Activated CD4-positive, CD25-positive, alpha-beta regulatory T cell treated with anti-CD3 and anti-CD28 coated beads, Interleukin-2, amount 50 U/mL, for 16 hours (primary cell): ENCODE results near the gene WIPF2.

Experiments
- DNase-seq: peaks from one replicate; pipeline ENCODE4 v3.0.0-alpha.2; 2020; ENCODE audit warnings: low read depth, low spot score

WIPF2 gene

DNA sequence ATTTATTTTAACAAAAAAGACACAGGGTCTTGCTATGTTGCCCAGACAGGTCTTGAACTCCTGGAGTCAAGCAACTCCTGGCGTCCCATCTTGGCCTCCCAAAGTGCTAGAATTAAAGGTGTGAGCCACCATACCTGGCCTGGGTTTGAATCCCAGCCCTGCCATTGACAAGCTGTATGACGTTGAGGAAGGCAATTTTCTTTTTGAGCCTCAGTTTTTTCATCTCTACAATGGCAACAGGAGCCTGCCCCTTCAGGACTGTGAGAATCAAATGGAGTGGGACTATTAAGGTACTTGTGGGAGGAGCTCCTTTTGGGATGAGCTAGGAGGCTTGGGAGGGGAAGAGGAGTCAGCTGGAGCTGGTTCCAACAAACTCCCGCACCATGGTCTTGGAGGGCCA is 96.1 kb downstream of the WIPF2 start:
- DNase-seq, result no peak

DNA sequence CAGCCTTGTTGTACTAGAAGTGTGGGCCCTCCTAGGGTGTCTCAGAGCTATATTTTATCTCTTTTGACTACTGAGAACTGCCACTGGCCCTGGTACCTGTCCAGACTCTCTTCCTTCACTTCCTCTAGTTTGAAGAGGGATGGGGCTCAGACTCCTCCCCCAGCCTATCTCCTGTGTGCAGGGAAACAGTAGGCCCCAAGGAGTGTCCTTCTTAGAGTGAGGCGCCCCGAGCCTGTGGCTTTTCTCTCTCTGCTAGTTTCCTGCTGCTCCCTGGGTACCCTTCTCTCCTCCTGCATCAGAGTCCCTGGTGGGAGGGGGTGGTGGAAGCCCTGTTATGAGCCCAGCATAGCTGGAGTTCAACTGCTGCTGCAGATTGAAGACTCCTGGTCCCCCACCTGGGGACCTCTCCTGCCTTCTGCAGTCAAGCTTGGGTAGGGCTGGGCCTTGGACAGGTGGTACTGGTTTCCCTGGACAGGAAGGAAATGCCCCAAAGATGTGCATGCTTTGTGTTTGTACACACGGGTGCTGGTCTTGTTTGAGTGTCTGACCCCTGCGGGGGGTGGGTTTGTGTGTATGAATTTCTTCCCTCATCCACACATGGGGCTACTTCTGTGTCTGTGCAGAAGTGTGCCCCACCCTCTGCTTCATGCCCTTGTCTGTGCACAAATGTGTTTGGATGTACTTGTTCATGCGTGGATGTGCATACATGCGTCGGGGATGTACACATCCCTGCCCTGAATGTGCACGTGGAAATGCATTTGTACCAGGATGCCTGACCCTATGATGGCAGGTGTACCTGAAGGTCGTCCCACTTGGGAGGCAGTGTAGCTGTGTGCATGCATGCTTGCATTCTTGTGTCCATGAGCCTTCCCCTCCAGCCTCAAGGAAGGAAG is 96.8 kb downstream of the WIPF2 start:
- no peak for DNase-seq

DNA sequence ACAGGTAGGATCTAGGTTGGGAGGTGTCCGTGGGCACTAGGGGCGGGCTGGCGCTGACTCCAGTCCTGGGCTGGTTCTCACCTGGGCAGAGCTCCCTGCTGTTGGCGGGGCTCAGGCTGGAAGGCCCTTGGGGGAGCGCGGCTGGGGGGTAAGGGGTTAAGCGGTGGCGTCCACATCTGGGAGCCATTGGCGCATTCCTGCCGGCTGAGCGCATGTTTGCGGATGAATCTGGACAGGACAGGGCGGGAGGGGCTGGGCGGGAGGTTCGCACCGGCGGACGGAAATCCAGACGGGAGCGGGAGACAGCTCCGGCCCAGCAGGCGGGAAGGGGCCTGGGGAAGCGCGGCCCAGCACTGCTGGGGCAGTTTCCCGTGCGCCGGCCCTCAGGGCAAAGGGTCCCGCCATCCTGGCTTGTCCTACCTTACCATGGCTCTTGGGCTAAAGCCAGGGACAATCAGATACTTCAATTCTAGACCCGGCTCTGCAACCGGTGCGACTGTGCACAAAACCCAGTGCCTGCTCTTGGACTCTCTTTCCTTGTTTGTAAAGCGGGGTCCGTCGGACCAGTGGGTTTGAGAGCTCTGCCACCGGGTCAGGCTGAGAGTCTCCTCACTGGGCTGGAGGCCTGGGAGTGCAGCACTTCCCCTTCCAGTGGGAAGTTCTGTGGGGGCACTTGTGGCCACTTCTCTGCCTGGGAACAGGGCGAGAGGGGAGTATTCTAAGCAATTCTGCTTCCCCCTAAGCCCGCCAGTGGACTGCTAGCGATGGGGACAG is 97.7 kb downstream of the WIPF2 start:
- DNase-seq, result no peak

DNA sequence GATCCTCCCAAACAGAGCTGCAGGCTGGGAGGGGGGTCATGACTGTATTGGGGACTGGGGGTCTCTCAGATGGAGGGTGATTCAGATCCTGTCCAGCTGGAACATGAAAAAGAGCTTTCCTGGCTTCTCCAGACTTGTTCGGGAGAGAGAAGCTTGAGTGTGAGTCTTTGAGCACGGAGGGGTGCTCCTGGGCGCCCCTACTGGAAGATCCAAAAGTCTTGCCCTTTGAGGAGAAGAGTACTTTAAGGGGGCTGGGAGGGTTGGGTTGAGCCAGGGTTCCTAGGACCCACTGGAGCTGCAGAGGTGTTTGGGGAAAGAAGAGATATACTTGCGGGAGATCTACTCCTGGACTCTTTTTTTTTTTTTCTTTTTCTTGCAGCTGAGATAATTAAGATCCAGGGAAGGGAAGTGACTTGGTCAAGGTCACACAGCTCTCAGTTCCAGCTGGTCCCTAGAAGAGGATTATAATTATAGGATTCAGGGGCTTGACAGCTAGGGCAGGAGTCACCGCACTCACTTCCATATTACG is 98.3 kb downstream of the WIPF2 start:
- DNase-seq, result no peak

DNA sequence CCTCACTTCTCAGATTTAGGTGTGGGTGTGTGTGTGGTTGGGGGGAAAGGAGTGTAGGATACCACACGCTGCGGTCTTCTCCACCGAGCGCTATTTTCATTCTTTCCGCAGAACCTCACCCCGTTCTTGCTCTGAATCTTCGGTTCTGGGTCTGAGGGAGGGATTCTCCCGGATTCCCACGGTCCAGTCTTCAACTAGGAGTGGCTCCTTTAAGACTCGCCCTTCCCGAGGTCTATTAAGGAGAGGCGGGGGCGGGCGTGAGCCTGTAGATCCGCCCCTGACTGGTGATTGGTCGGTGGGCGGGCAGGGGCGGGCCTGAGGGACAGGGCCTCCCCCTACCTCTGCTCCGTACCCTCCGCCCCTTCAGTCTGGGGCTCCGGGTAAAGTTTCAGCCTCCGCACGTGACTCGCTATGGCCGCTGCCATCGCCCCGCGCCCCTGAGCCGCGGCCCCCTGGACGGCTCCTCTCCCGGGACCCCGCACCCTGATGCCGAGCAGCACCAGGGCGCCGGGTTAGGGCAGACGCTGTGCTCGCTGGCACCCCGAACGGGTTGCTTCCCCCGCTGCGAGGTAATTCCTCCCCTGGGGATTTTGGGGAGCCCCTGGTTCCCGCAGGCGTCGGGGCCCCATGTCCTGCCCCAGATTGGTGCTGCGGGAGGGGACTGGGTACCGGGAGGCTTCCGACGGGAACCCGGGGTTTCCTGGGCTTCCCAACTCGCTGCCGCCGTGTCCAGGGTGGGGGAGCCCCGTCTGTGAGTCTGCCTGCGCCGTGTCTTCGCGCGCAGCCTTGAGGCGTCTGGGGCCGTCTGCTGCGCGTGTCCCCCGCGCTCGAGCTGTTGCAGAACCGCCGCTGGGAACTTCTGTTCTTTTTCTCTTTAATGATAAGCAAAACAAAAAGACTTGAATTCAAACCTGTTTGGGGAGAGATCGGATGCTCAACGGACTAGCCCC is 99.1 kb downstream of the WIPF2 start:
- DNase-seq, result peak; percentile 88

DNA sequence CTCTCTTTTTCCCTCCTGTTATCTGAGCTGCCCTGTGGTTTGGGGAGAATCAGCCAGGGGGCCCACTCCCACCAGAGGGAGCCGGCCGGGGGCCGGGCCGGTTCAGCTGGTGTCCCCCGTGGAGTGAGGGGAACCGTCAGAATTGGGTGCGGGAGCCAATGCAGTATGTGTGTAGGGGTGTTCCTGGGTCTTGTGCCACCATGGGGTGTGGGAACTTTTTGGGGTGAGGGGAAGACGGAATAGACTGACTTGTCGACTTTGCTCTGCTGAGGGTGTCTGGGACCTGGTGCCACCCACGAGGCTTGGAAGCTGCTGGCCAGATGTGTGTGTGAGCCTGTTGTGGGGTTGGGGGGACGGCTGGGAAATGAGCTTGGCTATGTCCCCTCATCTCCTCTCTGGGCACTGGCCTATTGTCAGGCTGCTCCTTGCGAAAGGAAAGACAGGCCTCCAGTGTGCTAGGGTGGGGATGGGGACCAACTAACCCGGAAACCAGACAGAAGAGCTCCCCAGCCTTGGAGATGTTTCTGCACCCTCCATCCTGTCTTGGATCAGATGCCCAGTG is 99.8 kb downstream of the WIPF2 start:
- no peak for DNase-seq

DNA sequence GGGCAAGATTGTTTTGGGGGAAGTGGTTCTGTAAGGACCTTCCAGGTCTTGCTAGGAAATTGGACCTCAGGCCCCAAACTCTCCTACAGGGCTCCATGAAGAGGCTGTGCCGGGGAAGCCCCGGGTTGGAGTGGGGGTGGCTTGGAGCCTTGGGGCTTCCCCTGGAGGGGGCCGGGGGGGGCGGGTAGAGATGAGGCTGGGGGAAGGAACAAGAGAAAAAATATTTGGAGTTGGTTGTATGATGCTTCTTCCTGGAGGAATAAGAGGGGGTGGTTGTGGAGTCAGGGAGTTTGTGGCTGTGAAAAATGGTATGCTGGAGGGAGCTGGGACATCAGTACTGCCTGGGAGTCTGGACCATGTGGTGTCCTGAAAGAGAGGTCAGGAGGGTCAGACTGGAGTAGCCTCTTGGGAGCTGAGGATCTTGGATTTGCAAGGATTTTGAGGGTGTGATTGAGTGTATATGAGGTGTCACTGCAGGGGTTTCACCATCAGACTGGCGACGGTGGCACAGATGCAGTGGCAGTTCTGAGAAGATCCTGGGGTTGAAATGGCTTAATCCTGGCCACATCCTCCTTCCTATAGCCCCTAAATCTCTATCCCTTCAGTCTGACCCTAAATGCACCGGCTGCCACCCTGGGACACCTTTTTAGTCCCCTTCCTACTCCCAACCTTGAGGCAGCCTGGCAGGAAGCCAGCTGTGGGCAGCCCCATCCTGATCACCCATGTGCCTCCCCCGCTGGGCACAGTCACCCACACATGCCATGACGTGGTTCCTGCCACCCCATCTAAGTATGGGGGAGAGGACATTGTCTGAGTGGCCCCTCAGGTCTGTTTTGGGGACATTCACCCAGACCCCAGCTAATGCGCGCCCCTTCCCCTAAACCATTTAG is 100.8 kb downstream of the WIPF2 start:
- peak; percentile 65 for DNase-seq

DNA sequence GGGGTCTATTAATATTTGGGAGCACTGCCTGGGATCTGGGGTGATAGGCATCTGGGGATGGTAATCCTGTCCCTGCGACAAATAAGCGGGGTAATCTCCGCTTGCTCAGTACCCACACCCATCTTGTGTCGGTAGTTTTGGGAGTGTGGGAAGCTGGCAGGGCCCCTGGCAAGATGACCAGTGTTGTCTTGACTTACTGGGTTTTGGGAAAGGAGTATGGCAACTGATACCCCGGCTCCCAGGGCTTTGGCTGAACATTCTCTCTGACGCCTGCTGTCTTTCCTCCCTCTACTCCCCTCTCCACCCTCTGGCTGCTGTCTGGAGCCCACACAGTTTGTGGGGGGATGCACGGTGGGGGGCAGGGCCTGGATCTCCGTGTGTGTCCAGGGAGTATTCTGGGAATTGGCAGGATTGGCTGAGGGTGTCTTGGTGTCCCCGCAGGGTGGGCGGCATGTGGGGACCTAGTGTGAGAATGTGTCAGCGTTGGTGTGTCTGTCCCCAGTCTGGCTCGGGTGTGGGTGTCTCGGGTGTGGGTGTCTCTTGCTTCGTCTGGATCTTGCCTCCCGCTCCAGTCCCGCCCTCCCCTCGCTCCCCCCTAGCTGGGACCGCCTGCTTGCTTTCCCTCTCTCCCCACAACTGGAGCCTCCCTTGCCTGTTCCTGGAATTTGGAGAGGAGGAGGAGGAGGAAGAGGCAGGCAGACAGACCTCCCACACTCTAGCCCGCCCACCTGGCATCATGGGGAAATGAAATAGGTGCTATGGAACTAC is 101.8 kb downstream of the WIPF2 start:
- DNase-seq, result no peak

DNA sequence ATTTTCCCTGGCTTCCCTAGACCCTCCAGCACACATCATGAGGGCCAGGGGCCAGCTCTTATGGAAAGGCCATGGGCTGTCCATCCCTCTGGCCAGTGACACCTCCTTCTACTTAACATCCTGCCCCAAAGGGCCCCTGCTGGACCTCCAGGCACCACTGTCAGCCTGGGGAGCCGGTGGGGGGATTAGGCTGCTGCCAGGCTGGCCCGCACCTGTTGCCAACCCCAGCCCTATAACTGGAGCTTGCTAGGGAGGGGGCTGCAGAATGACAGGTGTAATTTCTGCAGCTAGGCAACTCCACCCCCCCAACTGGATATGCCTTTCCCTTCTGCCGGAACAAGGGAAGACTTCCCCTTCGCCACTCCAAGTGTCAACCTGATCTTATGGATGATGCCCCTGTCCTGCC is 102.4 kb downstream of the WIPF2 start:
- no peak for DNase-seq

DNA sequence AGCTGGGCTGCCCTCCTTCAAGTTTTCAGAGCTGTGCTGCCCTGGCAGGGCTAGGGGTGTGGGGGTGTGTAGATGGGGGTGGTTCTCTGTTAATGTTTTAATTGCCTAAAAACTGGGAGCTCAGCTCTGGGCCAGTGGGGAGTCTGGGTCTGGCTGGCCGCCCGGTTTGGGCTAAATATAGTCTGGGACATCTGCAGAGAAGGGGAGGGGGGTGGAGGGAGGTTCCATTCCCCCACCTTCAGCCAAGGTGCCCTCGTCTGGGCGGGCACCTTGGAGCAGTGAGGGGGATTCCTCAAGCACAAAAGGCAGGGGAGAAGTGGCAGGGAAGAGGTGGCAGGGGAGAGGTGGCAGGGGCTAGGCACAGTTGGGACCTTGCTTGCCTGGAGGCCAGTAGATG is 102.9 kb downstream of the WIPF2 start:
- no peak for DNase-seq

DNA sequence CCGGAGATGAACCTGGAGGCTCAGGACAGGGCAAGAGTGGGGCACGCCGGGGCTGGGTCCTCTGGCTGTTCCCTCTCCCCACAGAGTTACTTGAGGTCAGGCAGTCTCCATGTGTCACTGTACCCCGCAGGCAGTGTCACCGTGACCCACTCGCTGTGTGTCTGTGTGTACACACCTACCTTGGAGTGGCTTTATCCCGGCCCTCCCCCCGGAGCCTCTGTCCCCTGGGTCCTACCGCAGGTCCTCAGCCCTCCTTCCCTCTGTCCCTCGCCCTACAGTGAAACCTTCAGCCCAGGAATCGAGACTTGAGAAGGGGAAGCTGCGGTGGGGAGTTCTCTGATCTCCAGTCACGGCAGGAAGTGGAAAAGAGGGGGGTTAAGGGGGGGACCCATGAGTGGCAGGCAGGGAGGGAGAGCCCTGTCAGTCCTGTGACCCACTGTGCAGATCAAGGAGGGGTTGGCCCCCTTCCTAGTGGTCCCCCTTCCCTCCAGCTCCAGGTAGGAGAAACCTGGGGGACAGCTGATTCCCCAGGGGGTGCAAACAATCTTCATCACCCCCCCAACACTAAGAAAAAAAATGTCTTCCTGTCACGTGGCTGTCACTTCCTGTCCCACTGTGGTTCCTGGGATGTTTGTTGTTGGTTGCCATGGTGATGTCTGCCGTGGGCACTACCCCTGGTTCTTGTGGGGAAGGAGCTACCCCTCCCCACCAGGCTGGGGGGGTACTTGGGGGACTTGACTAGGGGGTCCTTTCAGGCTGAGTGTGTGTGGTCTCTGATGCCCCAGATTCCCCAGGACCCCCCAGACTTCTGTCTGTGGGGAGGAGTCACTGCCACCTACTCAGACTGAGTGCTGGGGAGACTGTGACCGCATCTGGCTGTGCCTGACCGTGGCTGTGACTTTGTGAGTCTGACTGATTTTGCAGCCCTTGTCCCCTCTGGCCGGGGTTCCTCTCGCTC is 103.5 kb downstream of the WIPF2 start:
- DNase-seq, result peak; percentile 84

DNA sequence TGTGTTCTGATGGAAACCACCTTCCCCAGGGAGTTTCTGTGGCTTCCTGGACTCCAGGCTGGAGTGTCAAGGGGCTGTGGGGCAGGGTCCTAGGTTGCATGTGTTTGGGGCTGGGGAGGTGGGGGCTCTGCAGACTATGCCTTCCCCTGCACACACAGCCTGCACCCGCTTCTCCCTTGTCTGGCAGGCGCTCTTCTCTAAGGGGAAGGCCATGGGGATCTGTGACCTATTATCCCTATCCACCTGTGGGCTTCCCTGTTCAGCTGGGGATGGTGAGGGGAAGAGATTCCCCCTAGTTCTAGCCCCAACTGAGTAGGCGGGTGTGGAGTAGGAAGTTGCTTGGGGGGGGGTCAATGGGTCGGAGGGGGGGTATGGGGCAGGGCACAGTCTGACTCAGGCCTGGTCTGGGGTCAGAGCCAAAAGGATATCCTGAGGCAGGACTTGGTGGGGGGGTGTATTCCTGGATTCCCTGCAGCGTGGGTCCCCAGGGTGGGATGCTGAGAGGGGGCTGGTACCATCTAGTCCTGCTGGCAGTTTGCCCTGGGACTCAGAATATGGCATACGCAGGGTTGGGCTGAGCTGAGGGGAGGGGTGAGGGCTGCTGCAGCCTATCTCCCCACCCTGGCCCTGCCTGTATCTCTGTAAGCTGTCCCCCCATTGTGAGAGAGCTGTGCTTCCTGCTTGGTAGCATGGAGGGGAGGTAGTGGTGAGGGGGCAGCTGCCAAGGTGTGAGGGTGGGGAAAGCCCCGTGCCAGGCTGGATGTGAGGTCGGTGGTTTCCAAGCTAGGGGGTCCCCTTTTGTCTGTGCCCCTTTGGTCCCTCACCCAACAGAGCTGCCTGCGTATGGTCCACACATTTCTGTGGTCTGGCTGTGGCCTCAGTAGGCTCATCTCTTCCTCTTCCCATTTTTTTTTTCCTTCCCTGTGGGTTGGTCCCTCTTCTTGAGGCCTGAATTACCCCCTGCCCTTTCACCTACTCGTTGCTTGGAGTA is 104.6 kb downstream of the WIPF2 start:
- DNase-seq, result no peak

DNA sequence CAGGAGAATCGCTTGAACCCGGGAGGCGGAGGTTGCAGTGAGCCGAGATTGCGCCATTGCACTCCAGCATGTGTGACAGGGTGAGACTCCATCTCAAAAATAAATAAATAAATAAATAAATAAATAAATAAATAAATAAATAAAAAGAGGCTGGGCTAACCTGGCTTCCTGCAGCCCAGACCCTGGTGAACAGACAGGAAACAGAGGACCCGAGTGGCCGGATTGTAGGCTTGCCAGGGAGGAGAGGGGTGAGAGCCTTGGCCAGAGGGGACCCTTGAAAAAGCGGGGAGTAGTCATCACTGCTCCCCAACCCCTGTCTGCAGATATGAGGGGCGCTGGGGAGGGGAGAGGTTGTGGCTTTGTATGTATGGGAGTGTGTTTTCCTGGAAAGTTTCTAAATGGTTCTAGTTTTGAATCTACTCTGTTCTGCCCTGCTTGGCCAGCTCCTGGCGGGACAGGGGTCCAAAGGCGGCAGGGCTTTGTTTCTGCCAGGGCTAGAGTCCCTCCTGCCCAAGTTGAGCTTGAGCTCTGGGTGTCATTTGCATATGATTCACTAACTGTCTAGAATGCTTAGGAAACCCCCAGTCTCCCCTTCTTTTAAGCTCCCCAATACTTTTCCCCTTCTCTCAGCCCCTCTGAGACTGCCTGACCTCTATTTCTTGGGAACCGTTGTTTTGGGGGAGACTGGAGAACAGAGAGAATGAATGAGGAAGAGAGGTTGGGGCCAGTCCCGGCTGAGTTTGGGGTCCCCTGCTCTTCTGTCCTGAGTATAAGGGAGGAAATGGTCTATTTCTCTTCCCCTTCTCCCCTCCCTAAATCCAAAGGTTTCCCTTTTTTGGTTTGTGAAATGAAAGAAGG is 106.3 kb downstream of the WIPF2 start:
- DNase-seq, result no peak

DNA sequence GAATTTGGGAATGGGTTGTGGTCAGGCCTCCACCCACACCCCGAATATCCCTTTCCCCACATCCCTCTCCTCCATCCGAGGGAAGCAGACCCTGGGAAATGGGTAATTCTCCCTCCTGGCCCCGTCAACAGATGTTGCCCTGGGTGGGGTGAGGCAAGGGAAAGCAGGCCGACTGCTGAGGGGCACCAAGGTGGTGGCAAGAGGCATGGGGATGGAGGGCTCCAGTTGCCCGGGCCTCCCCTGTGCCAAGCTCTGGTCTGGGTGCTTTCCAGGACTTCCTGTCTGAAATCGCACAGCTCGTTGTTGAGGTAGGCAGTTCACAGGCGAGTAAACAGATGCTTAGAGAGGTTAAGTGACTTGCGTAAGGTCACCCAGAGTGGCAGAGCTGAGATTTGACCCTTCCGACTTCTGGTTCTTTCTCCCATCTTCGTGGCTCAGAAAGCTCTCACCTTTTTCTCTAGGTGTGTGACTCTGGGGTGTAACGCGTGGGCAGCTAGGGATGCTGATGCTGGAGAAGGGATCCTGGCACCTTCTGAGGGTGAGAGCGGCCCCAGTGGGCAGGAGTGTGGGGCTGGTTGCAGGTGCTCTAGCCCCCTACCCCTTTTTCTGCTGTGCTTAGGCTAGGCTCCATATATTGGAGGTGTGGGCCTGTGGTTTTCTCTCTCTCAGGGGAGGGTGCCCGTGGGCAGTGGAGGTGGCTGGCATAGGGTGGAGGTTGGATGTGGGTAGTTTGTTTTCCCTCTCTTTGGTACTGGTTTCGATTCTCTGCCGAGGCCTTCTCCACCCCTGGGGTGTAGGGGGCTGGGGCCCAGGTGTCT is 107.1 kb downstream of the WIPF2 start:
- DNase-seq, result no peak

DNA sequence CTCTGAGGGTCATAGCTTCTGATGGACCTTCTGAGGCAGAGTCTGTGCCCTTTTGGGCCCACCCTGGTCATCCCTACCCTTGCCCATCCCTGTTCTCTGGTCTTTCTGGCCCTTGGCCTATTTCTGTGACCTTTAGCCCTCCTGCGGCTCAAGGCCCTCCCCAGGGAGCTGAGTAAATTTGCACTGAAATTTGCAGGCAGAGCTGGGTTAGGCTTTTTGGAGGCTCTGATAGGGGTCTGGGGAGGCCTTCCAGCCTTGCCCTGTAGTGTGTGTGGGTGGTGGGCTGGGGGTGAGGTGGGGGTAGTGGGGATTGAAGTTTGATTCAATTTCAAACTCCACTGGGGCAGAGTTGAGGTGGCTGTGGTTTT is 107.7 kb downstream of the WIPF2 start:
- DNase-seq, result no peak
